Tibial artery (tissue), 4 donors: Measurements from ENCODE around the gene ARHGAP8.

Experiments used
- DNase-seq, 2 donors: peaks; one replicate each; pipeline ENCODE4 v3.0.0-alpha.2; 2019
- H3K27ac ChIP-seq, 2 donors: fragments of 200-600 bp; sonication (generic) in 1 of 2; 1 replicate in 1 of 2; 2 replicates in 1 of 2; pipeline ENCODE4 v1.5.1; 2018 to 2019; ENCODE audit warnings: mild to moderate bottlenecking in 1 of 2
- H3K27me3 ChIP-seq, 2 donors: fragments of 200-600 bp; sonication (generic) in 1 of 2; one replicate each; pipeline versions ENCODE4 v1.5.1 to v1.6.0; 2016 to 2019
- H3K36me3 ChIP-seq, 3 donors: fragments of 200-600 bp; sonication (generic) in 2 of 3; one replicate each; pipeline ENCODE4 v1.5.1; 2016 to 2019; ENCODE audit warnings: mild to moderate bottlenecking in 2 of 3
- H3K4me1 ChIP-seq, 4 donors: fragments of 200-600 bp; sonication (generic) in 2 of 4; 1 replicate in 3 of 4; 2 replicates in 1 of 4; pipeline ENCODE4 v1.5.1; 2016 to 2019
- H3K4me3 ChIP-seq, 2 donors: fragments of 200-600 bp; sonication (generic) in 1 of 2; 1 replicate in 1 of 2; 2 replicates in 1 of 2; pipeline ENCODE4 v1.5.1; 2018 to 2019; ENCODE audit warnings: mild to moderate bottlenecking in 2 of 2
- H3K9me3 ChIP-seq, 3 donors: fragments of 200-600 bp; sonication (generic) in 1 of 3; one replicate each; pipeline ENCODE4 v1.5.1; 2016 to 2019
- CTCF ChIP-seq, 2 experiments: fragments of 200-600 bp in 1 of 2; fragments of 450-650 bp in 1 of 2; IDR thresholded peaks; one replicate each; pipeline ENCODE4 v1.5.1; 2017 to 2019; ENCODE audit warnings: antibody characterized with exemption in 2 of 2, mild to moderate bottlenecking in 1 of 2, moderate library complexity in 1 of 2
- intact Hi-C: fragments of 100-400 bp; cut with DNase I; formaldehyde crosslinking; loops from one replicate; pipeline ENCODE4 v1.15.0; 2023; ENCODE audit warnings: low total_unique reads

The ARHGAP8 gene

GRCh38 chr22:44845191-44845590 is 92.8 kb downstream of the ARHGAP8 start:
- DNase-seq: no peak
- Histone ChIP-seq H3K27ac (no peak overlapping the region), H3K36me3 (peaks cover 0 to 14% (median 0%) of the 10 kb centered on the region in 3 donors), H3K4me3 (no peak overlapping the region), H3K27me3 (peaks cover 0 to 6% of the 10 kb centered on the region in 2 donors), H3K9me3 (peaks cover 0 to 15% (median 0%) of the 10 kb centered on the region in 3 donors), H3K4me1 (no peaks in the 10 kb centered on the region)
- intact Hi-C loops: no loop called here
- TF ChIP-seq CTCF (IDR thresholded peaks at IDR 0.05): no peak

DNA sequence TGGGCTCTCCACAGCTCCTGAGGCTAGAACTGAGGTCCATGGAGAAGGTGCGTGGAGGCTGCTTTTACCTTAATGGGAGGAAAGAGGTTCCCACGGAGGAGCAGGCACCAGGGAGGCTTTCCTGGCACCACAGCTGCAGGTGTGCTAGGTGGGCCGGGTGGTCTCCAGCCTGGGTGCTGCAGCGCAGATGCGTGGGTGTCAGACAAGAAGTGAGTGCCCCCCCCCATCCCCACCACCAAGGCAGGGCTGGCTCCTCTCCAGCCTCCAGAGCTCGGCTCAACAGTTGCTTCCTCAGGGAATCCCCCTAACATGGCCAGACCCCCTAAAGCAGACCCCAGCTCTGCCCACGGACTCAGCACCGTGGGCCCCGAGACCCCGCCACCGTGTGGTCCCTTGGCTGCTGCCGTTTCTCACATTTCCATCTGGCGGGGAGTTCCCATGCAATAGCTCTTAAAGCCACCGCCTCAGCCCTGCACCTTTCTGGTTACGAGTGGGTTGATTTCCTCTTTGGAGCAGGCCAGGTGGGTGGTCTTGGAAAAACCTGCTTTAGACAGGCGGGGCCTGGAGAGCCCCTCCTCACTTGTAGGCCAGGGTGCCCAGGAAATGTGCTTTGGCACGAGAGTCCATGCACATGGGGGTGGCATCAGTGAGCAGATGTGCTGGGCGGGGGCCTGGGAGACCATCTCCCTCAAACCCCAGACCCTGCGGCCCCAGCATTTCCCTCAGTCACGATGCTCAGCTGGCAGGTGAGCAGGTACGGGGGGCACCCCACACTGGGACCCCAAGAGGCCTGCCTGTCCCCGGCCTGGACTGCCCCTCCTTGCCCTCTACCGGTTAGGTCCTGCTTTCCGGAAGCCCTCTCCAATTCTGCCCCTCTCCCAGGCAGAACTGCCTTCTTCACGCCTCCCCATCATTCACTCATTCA is 93.7 kb downstream of the ARHGAP8 start:
- intact Hi-C loops: no loop called here
- Histone ChIP-seq H3K4me1 (no peaks in the 10 kb centered on the region), H3K9me3 (peaks cover 0 to 15% (median 0%) of the 10 kb centered on the region in 3 donors), H3K4me3 (no peak overlapping the region), H3K27me3 (peaks cover 0 to 6% of the 10 kb centered on the region in 2 donors), H3K36me3 (peaks cover 0 to 14% (median 0%) of the 10 kb centered on the region in 3 donors), H3K27ac (no peak overlapping the region)
- DNase-seq: no peak
- TF ChIP-seq CTCF (IDR thresholded peaks at IDR 0.05): no peak

- Histone ChIP-seq H3K4me3 (no peak overlapping the region), H3K36me3 (peaks cover 0 to 14% (median 0%) of the 10 kb centered on the region in 3 donors), H3K27ac (no peak overlapping the region), H3K9me3 (peaks cover 0 to 15% (median 0%) of the 10 kb centered on the region in 3 donors), H3K4me1 (no peaks in the 10 kb centered on the region), H3K27me3 (peaks cover 0 to 6% of the 10 kb centered on the region in 2 donors)
- intact Hi-C loops: no loop called here
- DNase-seq: no peak
- TF ChIP-seq CTCF (IDR thresholded peaks at IDR 0.05): no peak
These were observed 94.4 kb downstream of the ARHGAP8 start for GRCh38 chr22:44846726-44847275.

DNA sequence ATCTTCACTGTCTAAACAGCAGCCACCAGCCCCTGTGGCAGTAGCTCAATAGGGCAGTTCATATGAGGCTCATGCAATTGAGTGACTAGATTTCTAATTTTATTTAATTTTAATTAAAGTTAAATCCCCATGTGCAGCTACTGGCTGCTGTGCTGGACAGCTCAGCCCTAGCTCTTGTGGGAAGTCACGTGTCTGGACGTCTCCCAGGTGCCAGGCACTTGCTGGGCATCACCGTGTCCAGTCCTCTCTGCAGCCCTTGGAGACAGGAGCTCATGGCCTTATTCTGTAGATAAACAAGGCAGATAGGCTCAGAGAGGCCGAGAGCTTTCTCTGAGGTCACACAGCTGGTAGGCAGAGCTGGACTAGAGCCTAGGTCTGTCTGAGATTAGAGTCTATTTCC is 95.0 kb downstream of the ARHGAP8 start:
- no peak for TF ChIP-seq CTCF (IDR thresholded peaks at IDR 0.05)
- H3K4me1 ChIP-seq: no peaks in the 10 kb centered on the region
- intact Hi-C loops: no loop called here
- peaks cover 0 to 15% (median 0%) of the 10 kb centered on the region in 3 donors for H3K9me3 ChIP-seq
- DNase-seq: no peak
- H3K4me3 ChIP-seq: no peak overlapping the region
- H3K27me3 ChIP-seq: peaks cover 0 to 6% of the 10 kb centered on the region in 2 donors
- H3K36me3 ChIP-seq: peaks cover 0 to 14% (median 0%) of the 10 kb centered on the region in 3 donors
- H3K27ac ChIP-seq: no peak overlapping the region

GRCh38 chr22:44847892-44848291 is 95.5 kb downstream of the ARHGAP8 start:
- Histone ChIP-seq H3K9me3 (peaks cover 0 to 15% (median 0%) of the 10 kb centered on the region in 3 donors), H3K27ac (no peak overlapping the region), H3K36me3 (peaks cover 0 to 14% (median 0%) of the 10 kb centered on the region in 3 donors), H3K4me1 (no peaks in the 10 kb centered on the region), H3K4me3 (no peak overlapping the region), H3K27me3 (peaks cover 0 to 6% of the 10 kb centered on the region in 2 donors)
- DNase-seq: no peak
- intact Hi-C loops: no loop called here
- TF ChIP-seq CTCF (IDR thresholded peaks at IDR 0.05): no peak
